HCT116 (cell line): Measurements from ENCODE around the gene TENM3.

ENCODE experiments used
- CEBPB ChIP-seq: IDR thresholded peaks from 2 replicates; pipeline ENCODE4 v1.6.1; 2012; ENCODE audit warnings: low read depth
- CTCF ChIP-seq, 3 experiments: fragments of 200-600 bp in 1 of 3; sonication (generic) in 1 of 3; IDR thresholded peaks in 2 of 3; conservative IDR thresholded peaks in 1 of 3; 2 replicates each; pipeline ENCODE4 v1.5.1; 2012 to 2017; ENCODE audit warnings: low read depth in 2 of 3, low read length in 2 of 3, antibody characterized with exemption in 1 of 3, borderline replicate concordance in 1 of 3, control low read depth in 1 of 3, mild to moderate bottlenecking in 1 of 3, mixed read lengths in 1 of 3, mixed run types in 1 of 3, moderate library complexity in 1 of 3; ENCODE audit not compliant: insufficient read depth in 1 of 3
- EZH2 ChIP-seq: fragments of 200-600 bp; sonication (generic); IDR thresholded peaks from 2 replicates; pipeline ENCODE4 v1.6.1; 2017; ENCODE audit warnings: antibody characterized with exemption, mixed run types
- EZH2phosphoT487 ChIP-seq: fragments of 200-600 bp; IDR thresholded peaks from 2 replicates; pipeline ENCODE4 v1.6.1; 2018; ENCODE audit warnings: antibody characterized with exemption, borderline replicate concordance
- MAX ChIP-seq: IDR thresholded peaks from 2 replicates; pipeline ENCODE4 v1.6.1; 2012
- POLR2A ChIP-seq: IDR thresholded peaks from 2 replicates; pipeline ENCODE4 v1.7.0; 2011; ENCODE audit warnings: borderline replicate concordance; ENCODE audit not compliant: insufficient read depth, insufficient read length; ENCODE audit errors: extremely low read depth
- TF ChIP-seq, protein P1 (sequence below): IDR thresholded peaks from 2 replicates; pipeline ENCODE4 v1.6.1; 2012

DNA sequence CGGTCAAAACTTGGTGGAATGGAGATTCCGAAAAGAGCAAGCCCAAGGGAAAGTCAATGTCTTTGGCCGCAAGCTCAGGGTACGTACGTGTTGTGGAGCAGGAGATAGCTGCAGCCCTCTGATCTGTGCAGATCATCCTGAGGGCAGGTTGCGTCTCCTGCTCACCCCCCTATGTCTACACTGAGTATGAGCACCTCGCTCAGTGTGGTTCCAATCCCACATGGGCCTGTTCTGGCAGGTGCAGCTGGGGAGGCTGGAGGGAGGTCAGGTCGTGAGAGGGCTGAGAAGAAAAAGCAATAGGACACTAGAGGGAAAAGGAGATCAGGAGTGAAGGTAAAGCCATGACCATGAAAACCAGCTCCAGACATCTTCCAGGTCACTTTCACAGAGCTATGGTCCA, 531.9 kb downstream of the TENM3 start:
- TF ChIP-seq CTCF (IDR thresholded peaks at IDR 0.05 in 2 of 3, conservative IDR thresholded peaks at IDR 0.05 in 1 of 3; ENCODE audit: borderline replicate concordance in 1 of 3, insufficient read depth in 1 of 3, low read depth in 2 of 3, low read length in 2 of 3) (no peak), EZH2 (no peak), POLR2A (no peak), CEBPB (no peak), EZH2phosphoT487 (no peak), MAX (no peak)
- TF ChIP-seq, protein P1, sequence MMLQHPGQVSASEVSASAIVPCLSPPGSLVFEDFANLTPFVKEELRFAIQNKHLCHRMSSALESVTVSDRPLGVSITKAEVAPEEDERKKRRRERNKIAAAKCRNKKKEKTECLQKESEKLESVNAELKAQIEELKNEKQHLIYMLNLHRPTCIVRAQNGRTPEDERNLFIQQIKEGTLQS: no peak
